Adrenal gland (tissue), 5 donors: Measurements from ENCODE around the gene PIAS2.

Experiments used
- POLR2A ChIP-seq, 2 donors: fragments of 450-650 bp; IDR thresholded peaks; one replicate each; pipeline ENCODE4 v1.6.1; 2017; ENCODE audit warnings: antibody characterized with exemption in 2 of 2, mild to moderate bottlenecking in 2 of 2, moderate library complexity in 1 of 2
- TF ChIP-seq, protein P1 (sequence below), 6 experiments: fragments of 450-650 bp in 4 of 6; fragments of 200-600 bp in 2 of 6; sonication (generic) in 1 of 6; IDR thresholded peaks; 1 replicate in 5 of 6; 2 replicates in 1 of 6; pipeline versions ENCODE4 v1.5.1 to v1.8.0; 2016 to 2021; ENCODE audit warnings: antibody characterized with exemption in 6 of 6, mild to moderate bottlenecking in 2 of 6, moderate library complexity in 1 of 6
- donor health status: DM: no; HTN: no; CAD: no.

DNA sequence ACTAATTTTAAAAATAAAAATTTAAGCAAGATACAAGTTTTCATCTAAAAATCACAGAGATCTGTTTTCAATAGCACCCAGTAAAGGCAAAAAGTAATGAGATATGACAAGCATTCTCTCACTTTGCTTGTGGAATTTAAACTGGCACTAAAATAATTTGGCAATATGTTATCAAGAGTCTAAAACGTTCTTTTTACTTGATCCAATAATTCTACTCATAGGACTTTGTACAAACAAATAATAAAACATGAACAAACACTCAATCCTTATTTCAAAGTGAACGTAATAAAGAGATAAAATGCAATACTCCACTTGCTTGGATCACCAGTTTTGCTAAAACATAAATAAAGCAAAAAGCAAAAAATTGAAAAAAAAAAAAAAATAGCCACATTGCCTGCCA, 30.4 kb downstream of the PIAS2 start:
- TF ChIP-seq, protein P1, sequence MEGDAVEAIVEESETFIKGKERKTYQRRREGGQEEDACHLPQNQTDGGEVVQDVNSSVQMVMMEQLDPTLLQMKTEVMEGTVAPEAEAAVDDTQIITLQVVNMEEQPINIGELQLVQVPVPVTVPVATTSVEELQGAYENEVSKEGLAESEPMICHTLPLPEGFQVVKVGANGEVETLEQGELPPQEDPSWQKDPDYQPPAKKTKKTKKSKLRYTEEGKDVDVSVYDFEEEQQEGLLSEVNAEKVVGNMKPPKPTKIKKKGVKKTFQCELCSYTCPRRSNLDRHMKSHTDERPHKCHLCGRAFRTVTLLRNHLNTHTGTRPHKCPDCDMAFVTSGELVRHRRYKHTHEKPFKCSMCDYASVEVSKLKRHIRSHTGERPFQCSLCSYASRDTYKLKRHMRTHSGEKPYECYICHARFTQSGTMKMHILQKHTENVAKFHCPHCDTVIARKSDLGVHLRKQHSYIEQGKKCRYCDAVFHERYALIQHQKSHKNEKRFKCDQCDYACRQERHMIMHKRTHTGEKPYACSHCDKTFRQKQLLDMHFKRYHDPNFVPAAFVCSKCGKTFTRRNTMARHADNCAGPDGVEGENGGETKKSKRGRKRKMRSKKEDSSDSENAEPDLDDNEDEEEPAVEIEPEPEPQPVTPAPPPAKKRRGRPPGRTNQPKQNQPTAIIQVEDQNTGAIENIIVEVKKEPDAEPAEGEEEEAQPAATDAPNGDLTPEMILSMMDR (IDR thresholded peaks at IDR 0.05): no peak
- no peak for TF ChIP-seq POLR2A (IDR thresholded peaks at IDR 0.05)
